ENCODE results near the gene ATG101.

DNA sequence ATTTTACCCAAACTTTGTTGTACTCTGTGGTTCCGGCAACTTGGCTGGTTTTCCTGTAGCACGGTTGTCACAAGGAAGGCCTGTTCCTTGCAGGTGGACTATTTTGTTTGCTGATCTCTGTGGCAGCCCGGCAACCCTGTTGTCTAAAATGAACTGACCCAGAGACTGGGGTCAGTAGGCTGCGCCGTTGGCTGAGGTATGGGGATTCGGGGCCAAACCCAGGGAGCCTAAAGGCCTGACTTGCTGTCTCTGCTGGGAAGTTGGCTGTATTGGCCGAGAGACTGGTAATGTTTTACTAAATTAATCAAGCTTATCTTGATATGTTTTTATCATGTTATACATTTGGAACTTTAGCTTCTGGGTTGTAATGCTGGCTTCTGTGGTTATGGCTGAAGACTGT lies 23.6 kb downstream of the ATG101 start:
- TF ChIP-seq SIRT6 (IDR thresholded peaks at IDR 0.05; ENCODE audit: low read depth, low read length) (no peak), TOE1 (IDR thresholded peaks at IDR 0.05; ENCODE audit: borderline replicate concordance) (no peak), TOE1 (CRISPR knock-in tag; IDR thresholded peaks at IDR 0.05; ENCODE audit: borderline replicate concordance, low read depth) (no peak), ZNF668 (CRISPR knock-in tag; IDR thresholded peaks at IDR 0.05) (no peak), ATF1 (CRISPR knock-in tag; IDR thresholded peaks at IDR 0.05) (no peak), ATF1 (tag; IDR thresholded peaks at IDR 0.05) (no peak), MCM5 (IDR thresholded peaks at IDR 0.05; ENCODE audit: low read depth) (no peak), POLR2AphosphoS5 (IDR thresholded peaks at IDR 0.05; ENCODE audit: control insufficient read depth, insufficient read depth, low read depth, low read length) (no peak), ZNF232 (CRISPR knock-in tag; IDR thresholded peaks at IDR 0.05) (no peak)

Measured in K562 (cell line).